DLD1 (cell line): ENCODE measurements around the gene SELENOK.

Experiments
- in situ Hi-C: cut with HindIII; loops from 2 replicates; pipeline ENCODE4 v1.10.0; 2017; ENCODE audit warnings: low sequenced_read_pairs

SELENOK gene

GRCh38 chr3:53843195-53844177, 48.2 kb downstream of the SELENOK start:
- in situ Hi-C loops: no loop called here

GRCh38 chr3:53842436-53843194, 49.0 kb downstream of the SELENOK start:
- in situ Hi-C loops: no loop called here

DNA sequence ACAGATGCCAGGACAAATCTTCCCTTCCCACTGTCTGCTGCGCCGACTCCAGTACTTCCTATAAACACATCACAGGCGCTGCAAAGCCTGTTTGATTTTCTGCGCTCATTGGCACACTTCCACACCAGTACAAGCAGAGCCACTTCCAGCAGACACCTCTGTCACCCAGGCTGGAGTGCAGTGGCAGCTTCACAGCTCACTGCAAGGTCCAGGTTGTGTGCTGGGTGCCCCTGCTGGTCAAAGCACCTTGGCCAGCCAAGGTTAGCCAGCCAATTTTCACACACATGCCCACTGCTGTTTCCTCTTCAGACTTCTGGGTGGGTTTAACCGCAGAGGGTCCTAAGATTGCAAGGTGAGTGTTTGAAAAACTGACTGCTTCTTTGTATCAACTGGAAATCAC, 50.4 kb downstream of the SELENOK start:
- in situ Hi-C loops: no loop called here

GRCh38 chr3:53837331-53837730, 54.3 kb downstream of the SELENOK start:
- in situ Hi-C loops: no loop called here

GRCh38 chr3:53836084-53836872, 55.4 kb downstream of the SELENOK start:
- in situ Hi-C loops: no loop called here

- in situ Hi-C loops: no loop called here
Measured at GRCh38 chr3:53835257-53835656, 56.4 kb downstream of the SELENOK start.

DNA sequence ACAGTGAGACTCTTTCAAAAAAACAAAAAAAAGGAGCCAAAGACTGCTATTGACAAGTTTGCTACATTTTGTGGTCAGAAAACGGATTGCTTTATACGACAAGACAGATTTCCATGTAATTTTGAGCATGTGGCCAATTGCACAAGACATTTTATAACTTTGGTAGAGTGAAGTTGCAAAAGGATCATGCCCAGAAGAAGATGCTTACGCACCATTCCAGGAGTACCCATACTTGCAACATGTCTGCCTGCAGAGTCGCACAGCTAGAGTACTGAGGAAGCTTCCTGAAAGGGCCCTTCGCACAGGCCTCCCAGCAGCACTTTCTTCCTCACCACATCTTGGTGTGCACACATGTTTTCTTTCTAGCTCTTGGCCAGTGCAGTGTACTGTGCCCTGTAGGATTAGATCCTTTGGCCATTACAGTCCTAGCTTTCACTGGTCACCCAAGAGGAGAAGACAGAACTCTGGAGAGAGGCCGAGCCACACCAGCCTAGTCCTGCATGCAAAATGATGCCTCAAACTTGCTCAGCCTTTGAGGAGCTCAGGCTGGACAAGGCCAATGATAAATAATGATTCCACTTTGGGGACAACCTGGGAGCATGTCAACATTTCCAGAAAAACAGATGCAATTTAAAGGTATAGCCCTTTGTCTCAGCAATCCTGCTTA, 57.1 kb downstream of the SELENOK start:
- in situ Hi-C loops: no loop called here
